NCI-H345 (cell line): ENCODE results near the gene XYLB.
"Not testable (repeated sequence)": the region's sequence is repeated elsewhere in the genome, so short reads cannot be mapped to it uniquely, and the experiment has no call there.

Source experiments
- DNase-seq: peaks from one replicate; lab custom pipeline; 2025; lab: John Stamatoyannopoulos, UW

Gene XYLB

GRCh38 chr3:38396239-38396638 is 49.7 kb downstream of the XYLB start:
- no peak for DNase-seq

GRCh38 chr3:38396861-38397260 is 50.3 kb downstream of the XYLB start:
- DNase-seq: no peak

- DNase-seq: no peak
Observed at GRCh38 chr3:38397320-38397719, 50.7 kb downstream of the XYLB start.

- DNase-seq: no peak
Observed at GRCh38 chr3:38401246-38401962, 54.8 kb downstream of the XYLB start.

GRCh38 chr3:38404286-38404685 is 57.7 kb downstream of the XYLB start:
- DNase-seq: no peak

- no peak for DNase-seq
Observed at GRCh38 chr3:38411591-38411990, 65.0 kb downstream of the XYLB start.

- not testable (repeated sequence) for DNase-seq
Observed at GRCh38 chr3:38420758-38421157, 74.2 kb downstream of the XYLB start.

GRCh38 chr3:38421679-38422336 is 75.2 kb downstream of the XYLB start:
- no peak for DNase-seq

- DNase-seq: not testable (repeated sequence)
Observed at GRCh38 chr3:38426798-38427426, 80.3 kb downstream of the XYLB start.

- not testable (repeated sequence) for DNase-seq
Observed at GRCh38 chr3:38432871-38433658, 86.5 kb downstream of the XYLB start.

- not testable (repeated sequence) for DNase-seq
Observed at GRCh38 chr3:38433661-38434060, 87.1 kb downstream of the XYLB start.

GRCh38 chr3:38438436-38439069 is 92.0 kb downstream of the XYLB start:
- DNase-seq: not testable (repeated sequence)

- not testable (repeated sequence) for DNase-seq
Observed at GRCh38 chr3:38443205-38443604, 96.6 kb downstream of the XYLB start.

- no peak for DNase-seq
Observed at GRCh38 chr3:38446085-38446686, 99.6 kb downstream of the XYLB start.

- no peak for DNase-seq
Observed at GRCh38 chr3:38446812-38447211, 100.2 kb downstream of the XYLB start.

GRCh38 chr3:38450853-38451252 is 104.3 kb downstream of the XYLB start:
- no peak for DNase-seq

GRCh38 chr3:38453075-38453912 is 106.7 kb downstream of the XYLB start, which contains the start of gene ACVR2B:
ACVR2B (plus strand) TSS chr3:38453890; CDS start chr3:38454323, 433 bp downstream.
- peak; percentile 83 for DNase-seq

- DNase-seq: no peak
Observed at GRCh38 chr3:38453913-38454177, 107.3 kb downstream of the XYLB start.

- peak; percentile 42 for DNase-seq
Observed at GRCh38 chr3:38454178-38454883, 107.7 kb downstream of the XYLB start.
